ENCODE measurements around the gene SYNE1.

DNA sequence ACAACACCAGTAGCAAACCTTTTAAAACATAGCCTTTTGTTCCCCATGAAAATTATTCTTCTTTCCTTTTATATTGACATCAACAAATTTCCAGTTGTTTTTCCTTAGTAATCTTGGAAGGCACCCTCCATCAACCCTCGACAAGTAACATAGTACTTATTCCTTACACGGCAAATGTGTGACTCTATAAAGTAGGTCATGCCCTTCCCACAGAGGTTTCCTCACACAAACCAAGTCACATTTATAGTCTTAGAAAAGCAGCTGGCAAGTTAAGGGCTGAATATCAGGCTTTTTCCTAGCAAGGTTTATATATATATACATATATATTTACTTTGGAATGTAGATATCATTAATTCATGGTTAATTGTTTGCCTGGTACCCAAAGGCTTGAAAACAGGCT, 371.5 kb downstream of the SYNE1 start:
- TF ChIP-seq, protein P1, sequence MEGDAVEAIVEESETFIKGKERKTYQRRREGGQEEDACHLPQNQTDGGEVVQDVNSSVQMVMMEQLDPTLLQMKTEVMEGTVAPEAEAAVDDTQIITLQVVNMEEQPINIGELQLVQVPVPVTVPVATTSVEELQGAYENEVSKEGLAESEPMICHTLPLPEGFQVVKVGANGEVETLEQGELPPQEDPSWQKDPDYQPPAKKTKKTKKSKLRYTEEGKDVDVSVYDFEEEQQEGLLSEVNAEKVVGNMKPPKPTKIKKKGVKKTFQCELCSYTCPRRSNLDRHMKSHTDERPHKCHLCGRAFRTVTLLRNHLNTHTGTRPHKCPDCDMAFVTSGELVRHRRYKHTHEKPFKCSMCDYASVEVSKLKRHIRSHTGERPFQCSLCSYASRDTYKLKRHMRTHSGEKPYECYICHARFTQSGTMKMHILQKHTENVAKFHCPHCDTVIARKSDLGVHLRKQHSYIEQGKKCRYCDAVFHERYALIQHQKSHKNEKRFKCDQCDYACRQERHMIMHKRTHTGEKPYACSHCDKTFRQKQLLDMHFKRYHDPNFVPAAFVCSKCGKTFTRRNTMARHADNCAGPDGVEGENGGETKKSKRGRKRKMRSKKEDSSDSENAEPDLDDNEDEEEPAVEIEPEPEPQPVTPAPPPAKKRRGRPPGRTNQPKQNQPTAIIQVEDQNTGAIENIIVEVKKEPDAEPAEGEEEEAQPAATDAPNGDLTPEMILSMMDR (IDR thresholded peaks at IDR 0.05; ENCODE audit: poor library complexity) = no peak
- no peak for TF ChIP-seq EZH2 (IDR thresholded peaks at IDR 0.05; ENCODE audit: borderline replicate concordance)
